ENCODE results near the gene SHROOM3. TPM values are rescaled to one million over a fixed set of nuclear protein-coding genes. Genes with fewer than 3 reads are reported as not detected.
A peak's percentile ranks its signal among the peaks of the same experiment; 100 is the strongest.

Gene SHROOM3
- total RNA-seq, 4 donors from 2014 or later, result 44.4 to 101 (median 88.5) TPM

- intact Hi-C loops (cut with DNase I), result loop anchor here (10.0 kb wide), 1 partner anchor 282 kb away; no protein-coding TSS in a partner anchor
- DNase-seq (ENCODE audit: extremely low spot score), result no peak
- whole genome bisulfite sequencing, result 85% methylated on average over 4 of the region's 4 CpGs
- Histone ChIP-seq H3K4me1 (peaks cover 4 to 51% (median 40%) of the 10 kb centered on the region in 4 donors), H3K27ac (replicated peaks in 1 of 4) (peak overlapping the region in 3 of 4 donors; percentile 20 to 26 (median 24)), H3K27me3 (no peaks in the 10 kb centered on the region), H3K36me3 (peaks cover 6 to 22% (median 12%) of the 10 kb centered on the region in 4 donors), H3K4me3 (no peak overlapping the region), H3K9me3 (no peaks in the 10 kb centered on the region)
- no peak for TF ChIP-seq EP300 (IDR thresholded peaks at IDR 0.05)
These were observed 327.4 kb downstream of the SHROOM3 start for GRCh38 chr4:76762137-76763130.

DNA sequence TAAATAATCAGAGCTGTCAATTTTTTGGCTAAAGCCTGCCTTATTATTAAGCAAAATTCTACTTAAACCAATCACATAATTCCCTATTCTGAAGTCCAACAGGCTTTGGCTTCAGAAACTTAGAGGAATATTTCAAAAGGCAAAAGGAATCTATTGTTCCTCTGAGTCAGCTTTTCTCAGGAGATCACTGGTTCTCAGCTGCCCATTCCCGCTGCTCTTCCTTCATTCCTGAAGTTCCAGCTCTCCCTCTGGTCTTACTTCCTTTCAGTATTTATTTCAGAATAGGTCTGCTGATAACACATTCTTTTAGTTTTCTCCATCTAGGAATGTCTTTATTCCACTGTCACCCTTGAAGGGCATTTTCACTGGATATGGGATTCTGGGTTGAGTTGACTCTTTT, 329.2 kb downstream of the SHROOM3 start:
- TF ChIP-seq POLR2A (IDR thresholded peaks at IDR 0.05; ENCODE audit: low read depth) (no peak), CTCF (IDR thresholded peaks at IDR 0.05) (no peak), EP300 (IDR thresholded peaks at IDR 0.05) (no peak), POLR2AphosphoS5 (IDR thresholded peaks at IDR 0.05) (no peak)
- Histone ChIP-seq H3K27me3 (no peaks in the 10 kb centered on the region), H3K4me1 (peaks cover 0 to 48% (median 37%) of the 10 kb centered on the region in 4 donors), H3K9me3 (no peaks in the 10 kb centered on the region), H3K27ac (replicated peaks in 1 of 4) (peak overlapping the region in 1 of 4 donors; percentile 11), H3K36me3 (peaks cover 6 to 21% (median 12%) of the 10 kb centered on the region in 4 donors), H3K4me3 (no peak overlapping the region)
- no peak for DNase-seq (ENCODE audit: extremely low spot score)
- 55% methylated on average over 1 of the region's 1 CpG for WGBS
- intact Hi-C loops (cut with DNase I), result loop anchor here (10.0 kb wide), 1 partner anchor 281 kb away; no protein-coding TSS in a partner anchor

GRCh38 chr4:76765473-76766183, 330.6 kb downstream of the SHROOM3 start:
- H3K27me3 ChIP-seq, result no peaks in the 10 kb centered on the region

GRCh38 chr4:76767983-76768382, 333.0 kb downstream of the SHROOM3 start:
- no peak for DNase-seq (ENCODE audit: extremely low spot score)
- Histone ChIP-seq H3K27me3 (no peaks in the 10 kb centered on the region), H3K27ac (replicated peaks in 1 of 4) (peak overlapping the region in 1 of 4 donors; percentile 20), H3K9me3 (no peaks in the 10 kb centered on the region), H3K36me3 (peaks cover 9 to 26% (median 19%) of the 10 kb centered on the region in 4 donors), H3K4me1 (peaks cover 0 to 42% (median 34%) of the 10 kb centered on the region in 4 donors), H3K4me3 (no peak overlapping the region)
- intact Hi-C loops (cut with DNase I), result loop anchor here (10.0 kb wide), 1 partner anchor 277 kb away; no protein-coding TSS in a partner anchor
- 43% methylated on average over 2 of the region's 2 CpGs for WGBS
- TF ChIP-seq POLR2A (IDR thresholded peaks at IDR 0.05; ENCODE audit: low read depth) (no peak), POLR2AphosphoS5 (IDR thresholded peaks at IDR 0.05) (no peak), EP300 (IDR thresholded peaks at IDR 0.05) (no peak), CTCF (IDR thresholded peaks at IDR 0.05) (no peak)

More at GRCh38 chr4:76765473-76766183, 330.6 kb downstream of the SHROOM3 start:
- no peak for DNase-seq (ENCODE audit: extremely low spot score)
- Histone ChIP-seq H3K9me3 (no peaks in the 10 kb centered on the region), H3K36me3 (peaks cover 0 to 11% (median 4%) of the 10 kb centered on the region in 4 donors), H3K4me1 (peaks cover 0 to 48% (median 37%) of the 10 kb centered on the region in 4 donors), H3K4me3 (no peak overlapping the region), H3K27ac (replicated peaks in 1 of 4) (peak overlapping the region; percentile 28 to 66 (median 56))
- intact Hi-C loops (cut with DNase I), result loop anchor here (10.0 kb wide), 1 partner anchor 279 kb away; no protein-coding TSS in a partner anchor
- TF ChIP-seq POLR2AphosphoS5 (IDR thresholded peaks at IDR 0.05), result no peak
- no peak for TF ChIP-seq CTCF (IDR thresholded peaks at IDR 0.05)
- TF ChIP-seq POLR2A (IDR thresholded peaks at IDR 0.05; ENCODE audit: low read depth), result no peak
- TF ChIP-seq EP300 (IDR thresholded peaks at IDR 0.05), result no peak
- WGBS, result 68% methylated on average over 14 of the region's 14 CpGs

Measured in esophagus muscularis mucosa (tissue), 4 donors.